DOHH2 (cell line): Measurements from ENCODE around the gene WDR91.

ENCODE experiments used
- H3F3A ChIP-seq: fragments of 200-600 bp; sonication (generic), shearing (Covaris generic); 2 replicates; pipeline ENCODE4 v1.6.0; 2016; ENCODE audit warnings: antibody characterized with exemption, mild to moderate bottlenecking; ENCODE audit not compliant: control insufficient read depth, insufficient read depth
- H3K27ac ChIP-seq: fragments of 200-600 bp; sonication (generic); 2 replicates; pipeline ENCODE4 v1.5.1; 2014; ENCODE audit warnings: low read depth, mild to moderate bottlenecking, low read length, moderate library complexity
- H3K27me3 ChIP-seq: fragments of 200-600 bp; sonication (generic); 2 replicates; pipeline ENCODE4 v1.6.1; 2014; ENCODE audit warnings: mild to moderate bottlenecking, low read length, mixed read lengths; ENCODE audit not compliant: control insufficient read depth
- H3K36me3 ChIP-seq: fragments of 200-600 bp; sonication (generic); 2 replicates; pipeline ENCODE4 v1.6.1; 2014; ENCODE audit warnings: mild to moderate bottlenecking, low read length, moderate library complexity, mixed read lengths; ENCODE audit not compliant: control insufficient read depth
- H3K4me1 ChIP-seq: fragments of 200-600 bp; sonication (generic); 2 replicates; pipeline ENCODE4 v1.6.1; 2014; ENCODE audit warnings: mild to moderate bottlenecking, low read length, mixed read lengths; ENCODE audit not compliant: control insufficient read depth
- H3K4me2 ChIP-seq: fragments of 200-600 bp; sonication (generic); 2 replicates; pipeline ENCODE4 v1.6.0; 2014; ENCODE audit warnings: mild to moderate bottlenecking, low read length, moderate library complexity
- H3K4me3 ChIP-seq: fragments of 200-600 bp; sonication (generic); 2 replicates; pipeline ENCODE4 v1.5.1; 2014; ENCODE audit warnings: mild to moderate bottlenecking, low read length, mixed read lengths
- H3K79me2 ChIP-seq: fragments of 200-600 bp; sonication (generic); 2 replicates; pipeline ENCODE4 v1.6.1; 2014; ENCODE audit warnings: mild to moderate bottlenecking, low read length, mixed read lengths; ENCODE audit not compliant: control insufficient read depth
- H3K9me2 ChIP-seq: fragments of 200-600 bp; sonication (generic); replicated peaks from 2 replicates; pipeline ENCODE4 v1.6.1; 2014; ENCODE audit warnings: mild to moderate bottlenecking, low read length, mixed read lengths; ENCODE audit not compliant: control insufficient read depth
- H3K9me3 ChIP-seq: fragments of 200-600 bp; sonication (generic); 2 replicates; pipeline ENCODE4 v1.6.1; 2014; ENCODE audit warnings: antibody characterized with exemption, low read length, mixed read lengths; ENCODE audit not compliant: control insufficient read depth, insufficient read depth
- H4K20me1 ChIP-seq: fragments of 200-600 bp; sonication (generic); 2 replicates; pipeline ENCODE4 v1.6.0; 2014; ENCODE audit warnings: low read depth, mild to moderate bottlenecking, antibody characterized with exemption, low read length, moderate library complexity; ENCODE audit not compliant: control insufficient read depth, insufficient read depth
- CTCF ChIP-seq: fragments of 200-600 bp; sonication (generic); IDR thresholded peaks from one replicate; pipeline ENCODE4 v1.5.1; 2014; ENCODE audit warnings: antibody characterized with exemption, mild to moderate bottlenecking, low read depth, low read length; ENCODE audit not compliant: poor library complexity, severe bottlenecking
- EZH2phosphoT487 ChIP-seq: fragments of 200-600 bp; sonication (generic); IDR thresholded peaks from 2 replicates; pipeline ENCODE4 v1.6.1; 2017; ENCODE audit warnings: borderline replicate concordance, mild to moderate bottlenecking, antibody characterized with exemption, low read length, moderate library complexity, mixed read lengths

Gene WDR91

DNA sequence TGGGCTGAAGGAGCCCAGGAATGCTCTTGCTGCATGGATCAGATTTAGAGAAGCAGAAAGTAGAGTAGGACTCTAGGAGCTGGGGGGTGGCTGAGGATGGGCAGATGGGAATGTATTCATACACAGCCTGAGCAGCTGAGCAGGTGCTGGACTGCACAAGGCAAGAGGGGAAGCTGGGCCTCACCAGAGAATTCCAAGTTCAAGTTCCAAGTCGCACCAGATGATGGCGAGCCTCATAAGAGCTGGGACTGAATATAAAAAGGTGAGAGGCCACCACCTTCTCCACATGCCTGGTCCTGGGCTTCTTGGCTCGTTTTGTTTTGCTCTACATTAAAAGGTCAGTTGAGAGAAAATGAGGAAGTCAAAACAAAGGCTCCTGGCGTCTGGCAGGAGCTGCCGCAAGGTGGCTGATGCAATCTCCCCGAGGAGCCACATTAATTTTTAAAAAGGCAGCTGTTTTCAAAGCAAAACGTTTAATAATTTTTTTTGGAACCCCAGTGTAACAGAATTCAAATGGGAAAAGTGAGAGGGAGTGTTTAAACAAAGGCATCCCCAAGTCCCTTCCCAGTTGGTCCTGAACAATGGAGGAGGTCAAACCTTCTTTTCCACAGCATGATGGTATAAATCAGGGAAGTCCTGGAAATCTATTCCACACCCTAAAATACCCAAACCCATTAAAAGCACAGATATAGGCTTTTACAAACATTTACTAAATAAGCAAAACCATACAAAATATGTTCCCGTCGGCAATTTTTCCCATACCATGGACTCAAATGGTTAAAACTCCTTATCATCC, 50.3 kb downstream of the WDR91 start:
- H3K36me3 ChIP-seq = peaks cover 49% of the 10 kb centered on the region
- H3F3A ChIP-seq = peaks cover 6% of the 10 kb centered on the region
- no peaks in the 10 kb centered on the region for H3K79me2 ChIP-seq
- peak; percentile 32 for TF ChIP-seq CTCF
- TF ChIP-seq EZH2phosphoT487 = no peak
- peaks cover 27% of the 10 kb centered on the region for H3K4me1 ChIP-seq
- H3K4me2 ChIP-seq = peak overlapping the region; percentile 73
- H3K27me3 ChIP-seq = no peaks in the 10 kb centered on the region
- peak overlapping the region; percentile 56 for H3K4me3 ChIP-seq
- H3K9me2 ChIP-seq = no peaks in the 10 kb centered on the region
- H4K20me1 ChIP-seq = no peaks in the 10 kb centered on the region
- peaks cover 36% of the 10 kb centered on the region for H3K9me3 ChIP-seq
- peak overlapping the region; percentile 62 for H3K27ac ChIP-seq

GRCh38 chr7:135160098-135160857, 51.0 kb downstream of the WDR91 start:
- Histone ChIP-seq H3K4me1 (peaks cover 27% of the 10 kb centered on the region), H4K20me1 (no peaks in the 10 kb centered on the region), H3K79me2 (no peaks in the 10 kb centered on the region), H3K27ac (peak overlapping the region; percentile 62), H3K9me2 (no peaks in the 10 kb centered on the region), H3K36me3 (peaks cover 42% of the 10 kb centered on the region), H3K9me3 (peaks cover 43% of the 10 kb centered on the region), H3F3A (peaks cover 6% of the 10 kb centered on the region), H3K27me3 (no peaks in the 10 kb centered on the region), H3K4me3 (peak overlapping the region; percentile 56), H3K4me2 (peak overlapping the region; percentile 73)
- TF ChIP-seq CTCF (no peak), EZH2phosphoT487 (no peak)

GRCh38 chr7:135159359-135160085, 51.8 kb downstream of the WDR91 start:
- no peaks in the 10 kb centered on the region for H3K9me2 ChIP-seq
- no peaks in the 10 kb centered on the region for H3K79me2 ChIP-seq
- TF ChIP-seq EZH2phosphoT487 (no peak), CTCF (no peak)
- no peaks in the 10 kb centered on the region for H3K27me3 ChIP-seq
- H3K4me1 ChIP-seq = peaks cover 27% of the 10 kb centered on the region
- H3K36me3 ChIP-seq = peaks cover 34% of the 10 kb centered on the region
- H4K20me1 ChIP-seq = no peaks in the 10 kb centered on the region
- peak overlapping the region; percentile 73 for H3K4me2 ChIP-seq
- H3K9me3 ChIP-seq = peaks cover 43% of the 10 kb centered on the region
- peak overlapping the region; percentile 62 for H3K27ac ChIP-seq
- peak overlapping the region; percentile 56 for H3K4me3 ChIP-seq
- H3F3A ChIP-seq = peaks cover 6% of the 10 kb centered on the region
